H4 (cell line): ENCODE measurements around the gene COG8. TPM values are rescaled to one million over a fixed set of nuclear protein-coding genes. Genes with fewer than 3 reads are reported as not detected.
"Not testable (repeated sequence)": the region's sequence is repeated elsewhere in the genome, so short reads cannot be mapped to it uniquely, and the experiment has no call there.

Experiments
- DNase-seq: peaks from one replicate; pipeline ENCODE4 v3.0.0-alpha.2; 2015; ENCODE audit warnings: low spot score
- total RNA-seq: library from RNA; depleted of rRNA; stranded (reverse); fragments of >200 nt; shearing (Covaris generic); gene quantifications from 2 replicates; pipeline ENCODE4 v1.2.3, GENCODE V29; 2014; rRNA removed

The COG8 gene
- total RNA-seq, 1 experiment from 2014 or later, result 30.8 TPM

DNA sequence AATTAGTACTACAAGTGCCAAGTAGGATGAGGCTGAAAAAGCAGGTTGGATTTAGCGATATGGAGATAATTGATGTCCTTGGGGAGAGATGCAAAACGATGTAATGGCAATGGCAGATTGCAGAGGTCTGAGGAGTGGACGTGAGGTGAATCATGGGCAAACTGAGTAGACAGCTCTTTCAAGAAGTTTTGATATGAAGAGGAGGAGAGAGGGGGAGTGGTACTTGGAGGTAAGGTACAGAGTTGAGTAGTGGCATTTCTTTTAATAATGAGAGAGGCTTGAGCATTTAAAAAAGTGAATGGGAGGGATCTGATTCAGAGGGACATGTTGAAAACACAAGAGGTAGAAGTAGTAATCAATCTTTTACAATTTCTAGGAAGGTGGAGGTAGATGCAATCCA lies 46.0 kb downstream of the COG8 start:
- DNase-seq, result no peak

GRCh38 chr16:69291657-69292056 lies 47.7 kb downstream of the COG8 start:
- not testable (repeated sequence) for DNase-seq

DNA sequence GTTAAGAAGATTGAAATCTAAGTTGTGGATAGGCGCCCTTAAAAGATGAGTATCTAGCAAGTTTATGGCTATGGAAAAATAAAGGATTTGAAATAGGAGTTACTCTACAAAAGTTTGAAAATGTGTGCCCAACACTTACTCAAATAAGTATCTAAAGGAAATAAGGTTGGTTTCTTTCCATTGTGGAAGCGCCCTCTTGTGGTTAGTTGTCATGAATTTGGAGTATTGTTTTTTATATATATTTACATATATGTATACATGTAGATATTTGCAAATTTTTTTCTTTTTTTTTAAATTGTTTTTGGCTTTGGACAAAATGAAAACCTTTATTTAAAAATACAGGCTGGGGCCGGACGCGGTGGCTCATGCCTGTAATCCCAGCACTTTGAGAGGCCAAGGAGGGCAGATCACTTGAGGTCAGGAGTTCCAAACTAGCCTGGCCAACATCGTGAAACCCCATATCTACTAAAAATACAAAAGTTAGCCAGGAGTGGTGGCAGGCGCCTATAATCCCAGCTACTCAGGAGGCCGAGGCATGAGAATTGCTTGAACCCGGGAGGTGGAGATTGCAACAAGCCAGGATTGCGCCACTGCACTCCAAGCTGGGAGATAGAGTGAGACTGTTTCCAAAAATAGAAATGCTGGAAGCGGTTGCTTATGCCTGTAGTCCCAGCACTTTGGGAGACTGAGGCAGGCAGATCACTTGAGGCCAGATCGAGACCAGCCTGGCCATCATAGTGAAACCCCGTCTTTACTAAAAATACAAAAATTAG lies 52.2 kb downstream of the COG8 start:
- DNase-seq, result peak; percentile 33

GRCh38 chr16:69285240-69285639 lies 54.1 kb downstream of the COG8 start:
- no peak for DNase-seq

GRCh38 chr16:69283851-69284250 lies 55.5 kb downstream of the COG8 start:
- no peak for DNase-seq

DNA sequence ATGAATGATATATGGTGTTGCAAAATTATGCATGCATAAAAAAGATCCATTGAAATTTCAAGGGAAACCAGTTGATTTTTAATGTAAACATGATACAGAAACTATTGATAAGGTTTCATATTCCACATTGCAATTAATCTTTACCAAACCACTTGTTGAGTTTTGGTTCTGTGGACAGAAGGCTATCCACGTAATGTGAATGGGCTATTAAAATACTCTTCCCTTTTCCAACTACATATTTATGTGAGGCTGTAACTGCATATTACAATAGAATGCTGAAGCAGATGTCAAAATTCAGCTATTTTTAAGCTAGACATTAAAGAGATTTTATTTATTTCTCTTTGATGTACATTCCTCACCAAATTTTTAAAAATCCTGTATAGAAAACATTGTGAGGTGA lies 62.0 kb downstream of the COG8 start:
- DNase-seq, result no peak

Other genes with a start within 250 kb of the COG8 start
- gene HAS3, start 233.9 kb downstream of the COG8 start, total RNA-seq, result 0.45 TPM in 1 of 2 replicates, not detected in the other
- gene CHTF8, start 207.0 kb downstream of the COG8 start, total RNA-seq, result 59.1 and 59.3 TPM in 2 replicates
- gene UTP4, start 206.9 kb downstream of the COG8 start, total RNA-seq, result 16.3 and 22.7 TPM in 2 replicates
- gene SNTB2, start 152.4 kb downstream of the COG8 start, total RNA-seq, result 15.1 and 22.4 TPM in 2 replicates
- gene VPS4A, start 28.2 kb downstream of the COG8 start, total RNA-seq, result 20.9 and 23.2 TPM in 2 replicates
- gene PDF, start 9.0 kb downstream of the COG8 start, total RNA-seq, result 36.9 and 38.5 TPM in 2 replicates
- gene NIP7, start 208 bp upstream of the COG8 start, total RNA-seq, result 28.9 and 44.9 TPM in 2 replicates
- gene TMED6, start 12.2 kb upstream of the COG8 start, total RNA-seq, result not detected in 2 replicates
- 6.9 and 7.8 TPM in 2 replicates for gene TERF2, start 46.4 kb upstream of the COG8 start, total RNA-seq
- gene CYB5B, start 85.1 kb upstream of the COG8 start, total RNA-seq, result 111 and 128 TPM in 2 replicates
- 1.9 and 5.1 TPM in 2 replicates for gene NFAT5, start 226.4 kb upstream of the COG8 start, total RNA-seq